Osteoblast (primary cell): ENCODE results near the gene FADS6. TPM values are rescaled to one million over a fixed set of nuclear protein-coding genes. Genes with fewer than 3 reads are reported as not detected.

Experiments used
- DNase-seq: peaks from one replicate; pipeline ENCODE4 v3.0.0; 2011; ENCODE audit warnings: low spot score, mixed read lengths; ENCODE audit not compliant: insufficient read length; ENCODE audit errors: missing footprints
- H2AFZ ChIP-seq: 2 replicates; pipeline ENCODE4 v1.6.0; 2011; ENCODE audit warnings: mild to moderate bottlenecking, low read length
- H3K27ac ChIP-seq: 2 replicates; pipeline ENCODE4 v1.5.1; 2011; ENCODE audit warnings: mild to moderate bottlenecking, low read depth, low read length, moderate library complexity
- H3K27me3 ChIP-seq: 2 replicates; pipeline ENCODE4 v1.6.0; 2012; ENCODE audit warnings: mild to moderate bottlenecking, control low read depth, inconsistent platforms, low read length, moderate library complexity; ENCODE audit not compliant: insufficient read depth
- H3K36me3 ChIP-seq: 2 replicates; pipeline ENCODE4 v1.5.1; 2011; ENCODE audit warnings: mild to moderate bottlenecking, low read length, control low read depth, moderate library complexity; ENCODE audit not compliant: insufficient read depth
- H3K4me1 ChIP-seq: 2 replicates; pipeline ENCODE4 v1.5.1; 2011; ENCODE audit warnings: mild to moderate bottlenecking, low read length, control low read depth, moderate library complexity; ENCODE audit not compliant: insufficient read depth
- H3K4me2 ChIP-seq: 2 replicates; pipeline ENCODE4 v1.6.0; 2011; ENCODE audit warnings: mild to moderate bottlenecking, low read length; ENCODE audit not compliant: insufficient read depth
- H3K4me3 ChIP-seq: fragments of 200-600 bp; sonication (generic); 3 replicates; pipeline ENCODE4 v1.5.1; 2012; ENCODE audit warnings: mild to moderate bottlenecking, low read length, inconsistent platforms; ENCODE audit not compliant: insufficient read depth
- H3K79me2 ChIP-seq: 2 replicates; pipeline ENCODE4 v1.6.0; 2012; ENCODE audit warnings: mild to moderate bottlenecking, low read length, control low read depth, inconsistent platforms; ENCODE audit not compliant: insufficient read depth
- H3K9me3 ChIP-seq: 2 replicates; pipeline ENCODE4 v1.5.1; 2011; ENCODE audit warnings: low read depth, low read length, control low read depth
- H4K20me1 ChIP-seq: 2 replicates; pipeline ENCODE4 v1.6.0; 2012; ENCODE audit warnings: mild to moderate bottlenecking, low read length, control low read depth; ENCODE audit not compliant: insufficient read depth
- total RNA-seq: library from RNA; depleted of rRNA; stranded (reverse); fragments of >200 nt; gene quantifications from 2 replicates; pipeline ENCODE4 v1.2.3, GENCODE V29; 2012
- TF ChIP-seq, protein P1 (sequence below): IDR thresholded peaks from 2 replicates; pipeline ENCODE4 v1.5.1; 2011; ENCODE audit warnings: mild to moderate bottlenecking, low read depth, low read length, moderate library complexity; ENCODE audit errors: extremely low read depth

FADS6 gene
- total RNA-seq, 1 donor = not detected

DNA sequence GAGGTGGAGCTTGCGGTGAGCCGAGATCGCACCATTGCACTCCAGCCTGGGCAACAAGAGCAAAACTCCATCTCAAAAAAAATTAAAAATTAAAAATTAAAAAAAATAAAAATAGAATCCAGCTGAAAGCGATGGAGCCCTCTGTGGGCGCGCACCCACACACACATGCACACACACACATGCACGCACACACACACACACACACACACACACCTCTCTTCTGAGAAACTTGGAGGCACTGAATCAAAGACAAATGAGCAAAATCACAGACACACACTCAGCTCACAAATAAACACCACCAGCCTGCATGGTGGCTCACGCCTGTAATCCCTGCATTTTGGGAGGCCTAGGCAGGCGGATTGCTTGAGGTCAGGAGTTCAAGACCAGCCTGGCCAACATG, 9.6 kb upstream of the FADS6 start:
- Histone ChIP-seq H3K27ac (no peak overlapping the region), H3K9me3 (no peaks in the 10 kb centered on the region), H3K79me2 (no peaks in the 10 kb centered on the region), H3K4me3 (no peak overlapping the region), H3K4me1 (no peaks in the 10 kb centered on the region), H3K4me2 (no peak overlapping the region), H4K20me1 (no peaks in the 10 kb centered on the region), H3K36me3 (no peaks in the 10 kb centered on the region), H3K27me3 (peaks cover 11% of the 10 kb centered on the region), H2AFZ (no peak overlapping the region)
- no peak for DNase-seq
- TF ChIP-seq, protein P1, sequence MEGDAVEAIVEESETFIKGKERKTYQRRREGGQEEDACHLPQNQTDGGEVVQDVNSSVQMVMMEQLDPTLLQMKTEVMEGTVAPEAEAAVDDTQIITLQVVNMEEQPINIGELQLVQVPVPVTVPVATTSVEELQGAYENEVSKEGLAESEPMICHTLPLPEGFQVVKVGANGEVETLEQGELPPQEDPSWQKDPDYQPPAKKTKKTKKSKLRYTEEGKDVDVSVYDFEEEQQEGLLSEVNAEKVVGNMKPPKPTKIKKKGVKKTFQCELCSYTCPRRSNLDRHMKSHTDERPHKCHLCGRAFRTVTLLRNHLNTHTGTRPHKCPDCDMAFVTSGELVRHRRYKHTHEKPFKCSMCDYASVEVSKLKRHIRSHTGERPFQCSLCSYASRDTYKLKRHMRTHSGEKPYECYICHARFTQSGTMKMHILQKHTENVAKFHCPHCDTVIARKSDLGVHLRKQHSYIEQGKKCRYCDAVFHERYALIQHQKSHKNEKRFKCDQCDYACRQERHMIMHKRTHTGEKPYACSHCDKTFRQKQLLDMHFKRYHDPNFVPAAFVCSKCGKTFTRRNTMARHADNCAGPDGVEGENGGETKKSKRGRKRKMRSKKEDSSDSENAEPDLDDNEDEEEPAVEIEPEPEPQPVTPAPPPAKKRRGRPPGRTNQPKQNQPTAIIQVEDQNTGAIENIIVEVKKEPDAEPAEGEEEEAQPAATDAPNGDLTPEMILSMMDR = no peak

DNA sequence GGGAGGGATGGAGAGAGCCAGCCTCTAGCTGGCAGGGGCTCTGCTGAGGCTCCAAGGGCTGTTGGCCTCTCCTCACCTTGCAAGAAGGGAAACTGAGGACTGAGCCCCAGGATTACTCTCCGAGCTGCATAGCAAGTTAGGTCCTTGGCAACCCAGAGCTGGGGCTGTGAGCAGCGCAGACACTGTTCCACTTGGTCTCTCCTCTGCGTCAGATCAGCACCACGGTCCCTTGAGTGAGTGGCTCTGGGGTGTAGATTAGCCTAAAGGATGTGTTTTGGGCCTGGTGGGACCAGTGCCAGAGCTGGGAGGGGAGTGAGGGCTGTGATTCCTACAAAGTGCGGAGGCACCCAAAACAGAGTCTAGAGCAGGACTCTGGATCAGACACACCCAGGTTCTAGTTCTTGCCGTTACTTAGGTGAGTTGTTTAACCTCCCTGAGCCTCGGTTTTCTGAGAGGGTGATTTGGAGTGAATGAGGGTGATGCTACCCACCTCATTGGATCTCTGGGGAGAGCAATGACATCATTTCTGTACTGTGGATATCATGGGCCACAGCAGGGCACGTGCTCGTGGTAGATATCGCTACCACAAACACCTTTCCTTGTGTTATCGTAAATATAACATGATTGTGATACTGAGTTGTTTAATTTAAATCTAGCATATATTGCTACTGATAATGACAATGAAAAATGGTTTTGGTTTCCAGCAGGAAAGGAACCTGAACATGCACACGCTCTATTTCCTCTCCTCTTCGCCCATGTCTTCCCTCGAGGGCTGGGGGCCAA, 8.1 kb upstream of the FADS6 start:
- Histone ChIP-seq H3K4me3 (no peak overlapping the region), H3K27me3 (peaks cover 21% of the 10 kb centered on the region), H3K9me3 (no peaks in the 10 kb centered on the region), H2AFZ (no peak overlapping the region), H3K4me1 (no peaks in the 10 kb centered on the region), H4K20me1 (no peaks in the 10 kb centered on the region), H3K27ac (no peak overlapping the region), H3K79me2 (no peaks in the 10 kb centered on the region), H3K36me3 (no peaks in the 10 kb centered on the region), H3K4me2 (no peak overlapping the region)
- DNase-seq = peak; percentile 62
- TF ChIP-seq, protein P1 = no peak

DNA sequence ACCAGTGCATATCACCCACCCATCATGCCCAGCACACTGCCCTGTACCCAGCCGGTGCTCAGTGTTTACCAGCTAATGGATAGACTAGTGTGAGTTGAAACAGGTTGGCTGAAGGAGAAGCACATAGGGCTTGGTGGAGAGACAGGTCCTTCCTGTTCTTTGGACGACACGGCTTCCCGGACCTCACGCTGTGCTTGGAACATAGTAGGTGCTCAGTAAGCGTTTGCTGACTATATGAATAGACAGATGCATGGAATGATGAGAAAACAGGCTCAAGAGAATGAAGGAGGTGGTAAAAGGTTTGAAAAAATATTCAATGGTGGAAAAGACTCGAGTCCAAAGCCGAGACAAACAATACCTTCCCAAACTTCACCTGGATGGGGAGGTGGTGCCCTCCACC, 6.8 kb upstream of the FADS6 start:
- Histone ChIP-seq H3K4me2 (no peak overlapping the region), H3K36me3 (no peaks in the 10 kb centered on the region), H3K4me1 (no peaks in the 10 kb centered on the region), H4K20me1 (no peaks in the 10 kb centered on the region), H3K9me3 (no peaks in the 10 kb centered on the region), H3K27me3 (peaks cover 34% of the 10 kb centered on the region), H3K79me2 (no peaks in the 10 kb centered on the region), H3K27ac (no peak overlapping the region), H2AFZ (no peak overlapping the region), H3K4me3 (no peak overlapping the region)
- TF ChIP-seq, protein P1 = no peak
- peak; percentile 68 for DNase-seq

DNA sequence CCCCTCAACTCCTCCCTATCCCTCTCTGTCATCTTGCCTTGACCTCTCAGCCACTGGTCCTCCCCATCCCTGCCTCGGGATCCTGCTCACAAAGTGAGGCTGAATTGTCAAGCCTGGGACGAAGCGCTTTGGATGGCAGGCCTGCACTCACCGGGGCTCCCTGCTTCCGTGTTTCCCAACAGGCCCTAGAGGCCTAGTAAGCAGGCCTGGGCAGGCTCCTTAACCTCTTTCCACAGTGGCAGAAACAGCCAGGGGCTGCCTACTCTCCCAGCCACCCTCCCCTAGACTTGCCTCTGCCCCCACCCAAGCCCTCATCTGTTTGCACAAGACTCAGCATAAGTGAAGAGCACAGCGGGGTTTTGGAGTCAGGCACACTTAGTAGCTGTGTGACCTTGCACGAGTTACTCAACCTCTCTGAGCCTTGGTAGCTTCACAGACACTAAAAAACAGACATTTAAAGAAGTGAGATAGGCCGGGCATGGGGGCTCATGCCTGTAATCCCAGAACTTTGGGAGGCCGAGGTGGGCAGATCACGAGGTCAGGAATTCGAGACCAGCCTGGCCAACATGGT, 5.0 kb upstream of the FADS6 start:
- Histone ChIP-seq H3K36me3 (no peaks in the 10 kb centered on the region), H3K27ac (no peak overlapping the region), H3K4me3 (no peak overlapping the region), H3K79me2 (no peaks in the 10 kb centered on the region), H3K4me1 (no peaks in the 10 kb centered on the region), H4K20me1 (no peaks in the 10 kb centered on the region), H3K4me2 (no peak overlapping the region), H2AFZ (no peak overlapping the region), H3K9me3 (no peaks in the 10 kb centered on the region), H3K27me3 (peaks cover 46% of the 10 kb centered on the region)
- peak; percentile 58 for DNase-seq
- TF ChIP-seq, protein P1 = no peak
